ENCODE data around the gene COL6A6. TPM values are rescaled to one million over a fixed set of nuclear protein-coding genes. Genes with fewer than 3 reads are reported as not detected.

The COL6A6 gene, protein sequence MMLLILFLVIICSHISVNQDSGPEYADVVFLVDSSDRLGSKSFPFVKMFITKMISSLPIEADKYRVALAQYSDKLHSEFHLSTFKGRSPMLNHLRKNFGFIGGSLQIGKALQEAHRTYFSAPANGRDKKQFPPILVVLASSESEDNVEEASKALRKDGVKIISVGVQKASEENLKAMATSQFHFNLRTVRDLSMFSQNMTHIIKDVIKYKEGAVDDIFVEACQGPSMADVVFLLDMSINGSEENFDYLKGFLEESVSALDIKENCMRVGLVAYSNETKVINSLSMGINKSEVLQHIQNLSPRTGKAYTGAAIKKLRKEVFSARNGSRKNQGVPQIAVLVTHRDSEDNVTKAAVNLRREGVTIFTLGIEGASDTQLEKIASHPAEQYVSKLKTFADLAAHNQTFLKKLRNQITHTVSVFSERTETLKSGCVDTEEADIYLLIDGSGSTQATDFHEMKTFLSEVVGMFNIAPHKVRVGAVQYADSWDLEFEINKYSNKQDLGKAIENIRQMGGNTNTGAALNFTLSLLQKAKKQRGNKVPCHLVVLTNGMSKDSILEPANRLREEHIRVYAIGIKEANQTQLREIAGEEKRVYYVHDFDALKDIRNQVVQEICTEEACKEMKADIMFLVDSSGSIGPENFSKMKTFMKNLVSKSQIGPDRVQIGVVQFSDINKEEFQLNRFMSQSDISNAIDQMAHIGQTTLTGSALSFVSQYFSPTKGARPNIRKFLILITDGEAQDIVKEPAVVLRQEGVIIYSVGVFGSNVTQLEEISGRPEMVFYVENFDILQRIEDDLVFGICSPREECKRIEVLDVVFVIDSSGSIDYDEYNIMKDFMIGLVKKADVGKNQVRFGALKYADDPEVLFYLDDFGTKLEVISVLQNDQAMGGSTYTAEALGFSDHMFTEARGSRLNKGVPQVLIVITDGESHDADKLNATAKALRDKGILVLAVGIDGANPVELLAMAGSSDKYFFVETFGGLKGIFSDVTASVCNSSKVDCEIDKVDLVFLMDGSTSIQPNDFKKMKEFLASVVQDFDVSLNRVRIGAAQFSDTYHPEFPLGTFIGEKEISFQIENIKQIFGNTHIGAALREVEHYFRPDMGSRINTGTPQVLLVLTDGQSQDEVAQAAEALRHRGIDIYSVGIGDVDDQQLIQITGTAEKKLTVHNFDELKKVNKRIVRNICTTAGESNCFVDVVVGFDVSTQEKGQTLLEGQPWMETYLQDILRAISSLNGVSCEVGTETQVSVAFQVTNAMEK (N-terminal part only)
- not detected in 2 replicates for total RNA-seq (2014; rRNA removed; shearing (Covaris generic))

DNA sequence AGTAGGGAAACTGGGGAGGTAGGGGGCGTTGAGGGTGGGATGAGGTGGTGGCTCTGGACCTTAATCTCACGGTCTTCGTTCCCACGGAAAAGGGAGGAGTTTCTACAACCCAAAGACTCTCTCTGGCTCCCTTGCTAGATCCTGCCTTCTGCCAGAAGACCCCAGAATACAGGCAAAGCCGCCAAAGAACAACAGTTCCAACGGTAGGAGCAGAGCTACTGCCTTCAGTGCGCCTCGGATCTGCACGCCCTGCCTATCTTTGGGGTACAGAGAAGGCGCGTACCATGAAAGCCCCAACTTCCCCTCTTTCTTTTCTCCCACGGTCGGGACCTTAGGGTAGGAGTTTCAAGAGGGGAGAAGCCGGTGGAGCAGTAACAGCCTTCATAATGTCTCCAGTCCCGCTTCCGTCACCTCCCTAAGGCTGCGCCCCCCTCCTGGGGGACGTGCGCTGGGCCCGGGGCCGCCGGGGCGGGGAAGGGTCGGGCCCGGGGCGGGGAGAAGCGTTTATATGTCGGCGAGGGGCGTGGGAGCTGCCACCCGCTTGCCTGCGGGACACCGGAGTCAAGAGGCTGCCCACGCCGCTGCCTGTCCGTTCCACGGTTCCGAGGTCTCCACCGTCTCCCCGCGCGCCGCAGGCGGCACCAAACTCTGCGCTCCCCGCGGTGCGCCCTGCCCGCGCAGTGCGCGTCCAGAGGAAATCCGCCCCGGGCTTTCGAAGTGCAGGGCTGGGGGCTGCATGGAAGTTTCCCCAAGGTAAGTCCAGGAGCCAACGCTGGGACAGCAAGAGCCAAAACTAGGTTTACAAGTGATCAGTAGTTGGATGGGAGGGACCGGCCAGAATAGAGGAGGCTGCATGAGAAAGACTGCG is at the start of gene COL6A6:
Gene COL6A6, plus strand, starts transcription at position 533 of the 868 bp plus-strand sequence. CDS start 43,188 bp downstream, outside the sequence.
- Histone ChIP-seq H3K4me3 (no peak within 1 kb of the TSS), H3K4me1 (replicated peaks) (no peaks in the 10 kb centered on the region), H3K27me3 (replicated peaks) (peaks cover 25% of the 10 kb centered on the region), H3K9me3 (replicated peaks) (no peaks in the 10 kb centered on the region), H3K36me3 (no peaks in the 10 kb centered on the region), H3K27ac (no peak within 1 kb of the TSS)
- no peak for DNase-seq (ENCODE audit: low read depth in 1 of 2, low spot score in 2 of 2)

DNA sequence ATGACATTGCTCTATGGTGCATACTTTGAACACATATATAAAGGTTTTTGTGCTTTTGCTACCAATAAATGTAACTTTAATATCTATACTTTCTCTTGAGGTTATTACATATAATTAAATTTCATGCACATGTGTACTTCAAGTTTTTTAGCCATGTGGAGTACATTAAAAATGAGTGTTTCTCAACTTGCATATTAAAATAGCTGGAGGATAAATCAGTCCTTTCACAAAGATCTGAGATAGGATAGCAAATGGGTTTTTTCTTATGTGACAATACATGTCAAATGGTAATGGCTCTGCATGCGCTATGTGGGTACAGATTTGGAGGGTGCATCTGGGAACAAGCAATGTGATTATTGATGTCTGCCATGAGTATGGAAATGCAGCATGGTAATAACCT is 48.7 kb upstream of the COL6A6 start:
- Histone ChIP-seq H3K4me1 (replicated peaks) (no peaks in the 10 kb centered on the region), H3K36me3 (no peaks in the 10 kb centered on the region)

DNA sequence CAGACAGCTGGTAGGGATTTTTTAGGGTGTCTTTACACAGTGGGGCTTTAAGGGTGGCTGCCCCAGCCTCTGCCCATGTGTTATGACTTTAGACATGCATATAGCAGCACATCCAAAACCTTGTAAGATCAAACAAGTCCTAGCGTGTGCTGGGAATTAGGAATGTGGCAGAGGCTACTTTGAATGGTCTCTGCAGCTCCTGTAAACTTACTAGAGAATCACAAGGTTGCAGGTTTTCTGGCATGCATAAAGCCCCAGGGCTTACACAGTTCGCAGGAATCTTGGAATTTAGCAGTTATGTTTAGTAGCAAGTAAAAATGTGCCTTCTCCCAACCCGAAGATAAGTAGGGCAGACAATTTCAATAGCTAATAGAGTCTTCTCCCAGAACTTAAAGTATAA is 46.9 kb upstream of the COL6A6 start:
- Histone ChIP-seq H3K4me1 (replicated peaks) (no peaks in the 10 kb centered on the region), H3K9me3 (replicated peaks) (no peaks in the 10 kb centered on the region), H3K27me3 (replicated peaks) (no peaks in the 10 kb centered on the region), H3K36me3 (no peaks in the 10 kb centered on the region), H3K4me3 (no peak overlapping the region), H3K27ac (no peak overlapping the region)
- DNase-seq (ENCODE audit: low read depth in 1 of 2, low spot score in 2 of 2): no peak

More for the DNA sequence above, 48.7 kb upstream of the COL6A6 start:
- H3K27me3 ChIP-seq (replicated peaks): no peaks in the 10 kb centered on the region
- H3K9me3 ChIP-seq (replicated peaks): no peaks in the 10 kb centered on the region
- H3K27ac ChIP-seq: no peak overlapping the region
- DNase-seq (ENCODE audit: low read depth in 1 of 2, low spot score in 2 of 2): no peak
- H3K4me3 ChIP-seq: no peak overlapping the region

DNA sequence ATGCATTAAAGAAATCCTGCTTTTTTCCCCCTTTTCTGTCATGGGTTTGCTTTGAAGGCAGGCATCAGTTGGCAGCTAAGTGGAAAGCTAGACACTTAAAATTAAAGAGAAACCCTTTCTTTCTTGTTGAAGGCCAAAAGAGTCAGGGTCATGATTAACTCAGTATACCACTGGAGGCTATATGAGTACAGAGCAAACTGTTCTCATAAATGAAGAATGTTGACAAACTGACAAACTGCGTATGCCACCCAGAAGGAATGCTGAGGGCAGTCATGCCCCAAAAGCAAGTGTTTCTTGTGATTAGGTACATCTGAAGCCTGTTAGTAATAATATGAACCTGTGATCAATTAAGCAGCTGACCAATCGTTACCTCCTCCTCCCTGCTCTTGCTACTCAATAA is 43.6 kb upstream of the COL6A6 start:
- H3K27me3 ChIP-seq (replicated peaks): no peaks in the 10 kb centered on the region
- no peak overlapping the region for H3K27ac ChIP-seq
- no peaks in the 10 kb centered on the region for H3K4me1 ChIP-seq (replicated peaks)
- DNase-seq (ENCODE audit: low read depth in 1 of 2, low spot score in 2 of 2): no peak
- H3K36me3 ChIP-seq: no peaks in the 10 kb centered on the region
- H3K9me3 ChIP-seq (replicated peaks): no peaks in the 10 kb centered on the region
- H3K4me3 ChIP-seq: no peak overlapping the region

DNA sequence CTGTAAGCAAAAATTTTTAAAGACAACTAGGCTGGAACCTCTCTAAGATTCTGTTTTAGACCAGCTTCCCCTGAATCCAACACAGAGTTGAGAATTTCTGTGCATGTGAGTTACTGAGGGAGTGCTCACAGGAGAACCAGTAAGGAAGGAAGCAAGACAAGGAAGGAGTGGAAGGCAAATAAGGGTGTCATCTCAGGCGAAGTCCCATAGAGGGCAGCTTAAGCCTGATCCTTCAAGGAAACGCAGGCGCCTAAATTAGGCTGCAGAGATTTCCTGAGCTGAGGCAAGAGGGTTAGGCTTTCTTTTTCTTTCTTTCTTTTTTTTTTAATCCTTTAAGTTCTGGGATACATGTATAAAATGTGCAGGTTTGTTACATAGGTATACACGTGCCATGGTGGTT is 36.2 kb upstream of the COL6A6 start:
- no peaks in the 10 kb centered on the region for H3K36me3 ChIP-seq
- DNase-seq (ENCODE audit: low read depth in 1 of 2, low spot score in 2 of 2): no peak
- no peak overlapping the region for H3K4me3 ChIP-seq
- H3K4me1 ChIP-seq (replicated peaks): no peaks in the 10 kb centered on the region
- no peaks in the 10 kb centered on the region for H3K27me3 ChIP-seq (replicated peaks)
- no peak overlapping the region for H3K27ac ChIP-seq
- H3K9me3 ChIP-seq (replicated peaks): no peaks in the 10 kb centered on the region

DNA sequence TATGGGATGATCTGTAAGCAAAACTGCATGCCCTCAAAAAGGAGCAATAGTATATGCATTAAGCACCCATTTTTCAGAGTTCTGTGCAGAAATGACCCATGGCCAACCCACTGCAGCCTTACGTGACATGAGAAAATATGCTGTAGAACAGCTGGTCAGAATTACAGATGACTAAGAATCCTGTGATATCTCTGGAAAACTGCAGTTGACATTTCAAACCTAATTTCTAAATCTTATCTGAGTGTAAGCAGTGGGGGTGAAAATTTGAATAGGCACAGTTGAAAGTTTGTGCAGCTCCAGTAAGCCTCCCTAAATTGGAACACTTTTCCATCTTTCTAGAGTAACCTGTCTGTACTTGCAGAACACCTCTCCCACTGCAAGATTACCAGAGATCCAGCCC is 28.7 kb upstream of the COL6A6 start:
- H3K36me3 ChIP-seq: no peaks in the 10 kb centered on the region

DNA sequence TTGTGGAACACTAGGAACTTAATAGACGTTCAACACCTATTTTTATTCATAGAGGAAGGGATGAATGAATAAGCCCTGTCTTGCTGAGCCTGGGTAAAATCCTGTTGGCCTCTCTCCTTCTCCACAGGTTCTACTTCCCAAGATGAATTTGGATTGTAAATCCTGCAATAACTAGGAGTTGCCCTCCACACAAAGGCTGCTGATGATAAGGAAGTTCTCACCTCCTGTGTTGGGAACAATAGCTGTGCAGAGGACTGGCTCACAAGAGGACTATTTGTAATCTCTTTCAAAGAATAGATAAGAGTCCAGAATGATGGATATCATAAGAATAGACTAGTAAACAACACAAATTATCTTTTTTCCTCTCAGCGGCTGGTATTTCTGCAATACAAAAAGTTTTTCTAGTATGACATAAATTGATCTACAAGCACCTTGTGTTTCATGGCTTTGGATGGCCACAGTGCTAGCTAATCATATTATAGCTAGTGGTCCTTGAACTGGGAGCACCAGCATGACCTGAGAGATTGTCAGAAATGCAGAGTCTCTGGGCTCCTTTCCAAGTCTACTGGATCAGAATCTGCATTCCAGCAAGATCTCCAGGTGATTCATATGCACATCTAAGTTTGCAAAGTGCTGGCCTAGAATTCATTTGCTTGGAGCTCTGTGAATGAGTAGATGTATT is 28.1 kb upstream of the COL6A6 start:
- no peak for DNase-seq (ENCODE audit: low read depth in 1 of 2, low spot score in 2 of 2)
- no peak overlapping the region for H3K4me3 ChIP-seq
- H3K4me1 ChIP-seq (replicated peaks): no peaks in the 10 kb centered on the region
- no peak overlapping the region for H3K27ac ChIP-seq
- no peaks in the 10 kb centered on the region for H3K36me3 ChIP-seq
- no peaks in the 10 kb centered on the region for H3K9me3 ChIP-seq (replicated peaks)
- no peaks in the 10 kb centered on the region for H3K27me3 ChIP-seq (replicated peaks)

More for the DNA sequence above, 28.7 kb upstream of the COL6A6 start:
- no peak for DNase-seq (ENCODE audit: low read depth in 1 of 2, low spot score in 2 of 2)
- no peaks in the 10 kb centered on the region for H3K9me3 ChIP-seq (replicated peaks)
- no peaks in the 10 kb centered on the region for H3K27me3 ChIP-seq (replicated peaks)
- H3K4me1 ChIP-seq (replicated peaks): no peaks in the 10 kb centered on the region
- H3K27ac ChIP-seq: no peak overlapping the region
- H3K4me3 ChIP-seq: no peak overlapping the region

DNA sequence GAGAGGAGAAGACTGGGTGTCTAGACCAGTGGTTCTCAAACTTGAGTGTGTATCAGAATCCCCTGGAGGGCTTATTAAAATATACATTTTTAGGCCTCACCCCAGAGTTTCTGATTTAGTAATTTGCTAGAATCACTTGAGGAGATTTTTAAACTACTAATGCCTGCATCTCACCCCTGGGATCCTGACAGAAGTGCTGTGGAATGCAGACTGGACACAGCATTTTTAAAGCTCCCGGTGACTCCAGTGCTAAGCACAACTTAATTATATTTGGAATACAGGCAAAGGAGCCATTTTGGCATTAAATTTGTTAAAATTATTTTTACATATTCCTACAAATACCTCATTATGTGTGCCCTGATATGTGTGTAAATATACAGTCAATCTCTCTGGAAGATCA is 26.7 kb upstream of the COL6A6 start:
- DNase-seq (ENCODE audit: low read depth in 1 of 2, low spot score in 2 of 2): no peak

DNA sequence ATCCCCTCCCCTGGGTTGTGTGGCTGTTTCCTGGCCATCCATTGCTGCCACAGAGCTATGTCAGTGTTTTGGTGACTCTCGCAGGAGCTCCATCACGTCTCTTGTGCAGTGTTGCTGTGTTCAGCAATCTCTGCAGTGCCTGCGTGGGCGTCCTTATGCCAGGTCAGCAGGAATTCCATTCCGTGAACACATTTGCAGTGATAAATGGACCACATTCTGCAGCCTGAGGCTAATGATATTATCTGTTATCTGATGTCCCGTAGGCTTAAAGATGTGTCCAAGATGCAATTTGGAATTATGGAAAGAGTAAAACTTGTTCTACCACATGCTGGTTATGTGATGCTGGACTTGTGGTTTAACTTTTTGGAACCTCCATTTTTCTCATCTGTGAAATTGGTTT is 25.5 kb upstream of the COL6A6 start:
- Histone ChIP-seq H3K4me3 (no peak overlapping the region), H3K36me3 (no peaks in the 10 kb centered on the region), H3K27me3 (replicated peaks) (no peaks in the 10 kb centered on the region), H3K27ac (no peak overlapping the region), H3K4me1 (replicated peaks) (no peaks in the 10 kb centered on the region), H3K9me3 (replicated peaks) (no peaks in the 10 kb centered on the region)
- DNase-seq (ENCODE audit: low read depth in 1 of 2, low spot score in 2 of 2): no peak

More for the DNA sequence above, 26.7 kb upstream of the COL6A6 start:
- H3K36me3 ChIP-seq: no peaks in the 10 kb centered on the region
- no peaks in the 10 kb centered on the region for H3K4me1 ChIP-seq (replicated peaks)
- no peak overlapping the region for H3K27ac ChIP-seq
- H3K9me3 ChIP-seq (replicated peaks): no peaks in the 10 kb centered on the region
- H3K27me3 ChIP-seq (replicated peaks): no peaks in the 10 kb centered on the region
- no peak overlapping the region for H3K4me3 ChIP-seq

DNA sequence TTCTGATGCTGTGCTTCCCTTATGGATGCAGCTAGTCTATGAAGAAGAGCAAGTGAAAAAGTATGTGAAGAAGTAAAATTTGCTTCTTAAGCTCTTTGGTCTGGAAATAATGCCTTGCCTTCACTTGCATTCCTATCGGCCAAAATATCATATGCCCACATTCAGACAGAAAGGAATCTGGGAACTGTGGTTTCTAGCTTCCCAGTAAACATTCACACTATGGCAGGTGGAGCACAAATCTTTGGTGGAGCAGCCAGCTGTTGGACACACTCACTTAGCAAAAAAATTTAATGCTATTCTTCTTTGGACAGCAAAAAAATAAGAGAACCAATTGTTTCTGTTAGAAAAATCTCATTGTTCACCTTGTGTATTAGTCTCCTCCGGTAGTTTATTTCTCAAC is 12.3 kb upstream of the COL6A6 start:
- H3K36me3 ChIP-seq: no peaks in the 10 kb centered on the region
- no peak for DNase-seq (ENCODE audit: low read depth in 1 of 2, low spot score in 2 of 2)
- H3K27ac ChIP-seq: no peak overlapping the region
- no peak overlapping the region for H3K4me3 ChIP-seq
- no peaks in the 10 kb centered on the region for H3K4me1 ChIP-seq (replicated peaks)
- H3K9me3 ChIP-seq (replicated peaks): no peaks in the 10 kb centered on the region
- H3K27me3 ChIP-seq (replicated peaks): peaks cover 3% of the 10 kb centered on the region

DNA sequence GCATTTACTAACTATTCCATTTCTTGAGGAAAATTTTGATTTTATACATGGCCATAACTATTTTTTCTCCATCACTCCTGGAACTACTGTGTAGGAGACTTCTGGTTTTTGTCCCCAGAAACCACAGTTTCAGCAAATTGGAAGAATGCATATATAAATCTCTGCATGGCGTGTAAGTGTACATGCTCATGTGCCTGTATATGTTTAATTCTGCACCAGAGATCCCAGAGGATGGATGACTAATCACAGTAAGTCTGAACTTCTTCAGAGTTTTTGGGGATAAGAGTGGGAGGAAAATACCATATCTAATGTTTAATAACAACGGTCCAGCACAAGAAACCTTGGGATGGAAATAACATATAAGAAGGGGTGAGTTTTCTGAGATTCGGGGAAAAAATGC is 10.9 kb upstream of the COL6A6 start:
- Histone ChIP-seq H3K36me3 (no peaks in the 10 kb centered on the region), H3K27me3 (replicated peaks) (peaks cover 5% of the 10 kb centered on the region), H3K4me3 (no peak overlapping the region), H3K27ac (no peak overlapping the region), H3K9me3 (replicated peaks) (no peaks in the 10 kb centered on the region), H3K4me1 (replicated peaks) (no peaks in the 10 kb centered on the region)
- DNase-seq (ENCODE audit: low read depth in 1 of 2, low spot score in 2 of 2): no peak

DNA sequence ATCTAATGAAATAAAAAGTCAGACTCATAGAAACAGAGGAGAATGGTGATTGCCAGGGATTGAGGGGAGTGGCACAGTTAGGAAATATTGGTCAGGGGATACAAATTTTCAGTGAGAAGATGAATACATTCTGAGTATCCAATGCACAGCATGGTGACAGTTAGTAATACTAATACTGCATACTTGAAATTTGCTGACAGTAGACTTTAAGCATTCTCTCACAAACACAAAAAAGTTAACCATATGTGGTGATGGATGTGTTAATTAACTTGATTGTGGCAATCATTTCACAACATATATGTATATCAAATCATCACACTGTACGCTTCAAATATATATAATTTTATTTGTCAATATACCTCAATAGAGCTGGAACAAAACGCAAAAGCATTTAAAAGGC is 9.2 kb upstream of the COL6A6 start:
- DNase-seq (ENCODE audit: low read depth in 1 of 2, low spot score in 2 of 2): no peak
- Histone ChIP-seq H3K27ac (no peak overlapping the region), H3K9me3 (replicated peaks) (no peaks in the 10 kb centered on the region), H3K36me3 (no peaks in the 10 kb centered on the region), H3K4me3 (no peak overlapping the region), H3K27me3 (replicated peaks) (peaks cover 5% of the 10 kb centered on the region), H3K4me1 (replicated peaks) (no peaks in the 10 kb centered on the region)

Measured in SJSA1 (cell line).